GM19238 (cell line): ENCODE measurements around the gene GRHL1.

Source experiments
- DNase-seq: peaks from one replicate; pipeline ENCODE4 v3.0.0; 2011; ENCODE audit warnings: low spot score; ENCODE audit not compliant: insufficient read length

GRHL1 gene

DNA sequence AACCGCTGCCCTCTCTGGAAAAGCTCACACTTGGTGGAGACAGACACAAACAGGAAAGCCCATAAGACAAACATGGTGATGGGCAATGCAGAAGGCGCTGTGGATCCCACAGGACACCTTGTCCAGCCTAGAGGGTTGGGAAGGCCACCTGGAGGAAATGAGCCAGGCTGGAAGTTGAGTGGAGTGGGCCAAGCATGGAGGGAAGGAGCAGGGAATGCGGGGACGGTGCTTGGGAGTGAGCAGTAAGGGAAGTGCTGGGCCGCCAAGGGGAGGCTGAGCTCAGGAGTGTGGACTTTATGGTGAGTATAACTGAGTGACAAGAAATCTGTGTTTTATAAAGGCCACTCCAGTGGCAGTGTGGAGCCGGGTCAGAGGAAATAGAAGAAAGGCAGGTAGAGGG, 2.8 kb upstream of the GRHL1 start:
- DNase-seq, result no peak

DNA sequence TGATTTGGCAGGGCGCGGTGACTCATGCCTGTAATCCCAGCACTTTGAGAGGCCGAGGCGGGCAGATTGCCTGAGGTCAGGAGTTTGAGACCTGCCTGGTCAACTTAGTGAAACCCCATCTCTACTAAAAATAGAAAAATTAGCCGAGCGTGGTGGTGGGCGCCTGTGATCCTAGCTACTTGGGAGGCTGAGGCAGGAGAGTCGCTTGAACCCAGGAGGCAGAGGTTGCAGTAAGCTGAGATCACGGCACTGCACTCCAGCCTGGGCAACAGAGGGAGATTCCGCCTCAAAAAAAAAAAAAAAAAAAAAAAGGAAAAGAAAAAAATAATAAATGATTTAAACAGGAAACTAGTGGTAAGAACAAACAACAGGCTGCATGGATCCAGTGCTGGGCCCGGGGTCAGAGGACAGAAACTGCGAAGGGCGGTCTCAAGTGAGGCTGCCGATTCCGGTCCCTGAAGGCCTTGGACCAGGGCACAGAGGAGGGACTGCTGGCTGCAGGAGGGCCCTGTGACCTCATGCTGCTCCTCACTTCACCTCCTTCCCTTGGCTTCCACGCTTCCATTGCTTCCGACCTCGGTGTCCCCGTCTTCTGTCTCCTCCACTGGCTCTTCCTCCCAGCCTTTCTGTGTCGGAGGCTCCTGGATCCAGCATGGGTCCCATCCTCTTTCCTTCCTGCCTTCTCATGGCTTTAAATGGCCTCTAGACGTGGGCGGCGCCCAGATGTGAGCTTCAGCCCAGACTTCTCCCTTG, 2.1 kb upstream of the GRHL1 start:
- no peak for DNase-seq

GRCh38 chr2:9949992-9950520, 1.4 kb upstream of the GRHL1 start:
- no peak for DNase-seq

DNA sequence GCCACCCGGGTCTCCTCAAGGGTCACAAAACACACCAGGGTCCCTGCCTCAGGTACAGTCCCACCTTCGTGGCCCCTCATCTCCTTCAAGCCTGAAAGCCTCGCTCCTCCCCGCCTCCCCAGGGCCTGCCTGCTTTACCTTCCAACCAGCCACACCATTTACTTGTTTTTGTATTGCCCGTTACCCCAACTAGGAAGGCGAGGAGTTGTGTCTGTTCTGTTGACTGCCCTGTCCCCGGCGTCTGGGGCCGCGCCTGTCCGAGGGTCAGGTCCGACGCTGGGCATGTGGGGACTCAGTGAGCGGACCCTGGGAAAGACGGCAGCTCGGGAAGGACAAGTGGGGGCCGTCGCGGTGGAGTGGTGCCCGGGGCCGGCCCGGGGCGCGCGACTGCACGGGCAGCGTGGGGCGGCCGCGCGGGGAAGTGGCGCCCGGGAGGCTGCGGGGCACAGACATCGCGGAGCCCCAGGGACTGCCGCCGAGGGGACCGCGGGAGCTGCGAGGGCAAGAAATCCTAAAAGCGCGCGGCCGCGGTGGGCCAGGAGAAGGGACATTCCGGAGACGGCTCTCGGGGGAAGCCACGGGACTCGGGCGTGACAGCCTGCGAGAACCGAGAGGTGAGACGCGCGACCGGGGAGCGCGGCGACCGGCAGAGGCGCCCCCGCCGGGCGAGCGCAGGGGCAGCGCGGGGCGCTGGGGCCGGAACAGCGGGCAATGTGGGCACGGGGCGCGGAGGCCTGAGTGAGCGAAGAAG, 797 bp upstream of the GRHL1 start:
- peak; percentile 68 for DNase-seq

GRCh38 chr2:9951272-9951521, 296 bp upstream of the GRHL1 start:
- DNase-seq, result no peak

GRCh38 chr2:9952286-9952737, 819 bp downstream of the GRHL1 start:
- no peak for DNase-seq

GRCh38 chr2:9952856-9953503, 1.5 kb downstream of the GRHL1 start:
- DNase-seq, result no peak

DNA sequence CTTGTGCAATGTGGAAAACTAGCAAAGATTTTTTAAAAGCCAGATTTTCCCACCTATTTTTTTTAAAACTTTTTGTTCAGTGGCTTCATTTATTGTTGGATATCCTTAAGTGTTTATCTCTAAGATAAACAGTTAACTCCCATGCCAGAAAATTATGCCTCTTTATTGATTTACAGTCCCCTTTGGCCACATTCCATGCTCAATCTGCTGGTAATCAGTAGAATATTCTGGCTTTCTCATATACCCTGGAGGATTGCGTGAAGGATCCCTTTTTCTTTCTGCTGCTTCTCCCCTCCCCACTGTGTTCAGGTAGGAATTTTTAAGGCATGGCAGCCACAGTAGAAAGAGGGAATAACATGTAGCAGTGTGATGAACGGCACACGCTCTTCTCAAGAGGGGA, 2.6 kb downstream of the GRHL1 start:
- no peak for DNase-seq

DNA sequence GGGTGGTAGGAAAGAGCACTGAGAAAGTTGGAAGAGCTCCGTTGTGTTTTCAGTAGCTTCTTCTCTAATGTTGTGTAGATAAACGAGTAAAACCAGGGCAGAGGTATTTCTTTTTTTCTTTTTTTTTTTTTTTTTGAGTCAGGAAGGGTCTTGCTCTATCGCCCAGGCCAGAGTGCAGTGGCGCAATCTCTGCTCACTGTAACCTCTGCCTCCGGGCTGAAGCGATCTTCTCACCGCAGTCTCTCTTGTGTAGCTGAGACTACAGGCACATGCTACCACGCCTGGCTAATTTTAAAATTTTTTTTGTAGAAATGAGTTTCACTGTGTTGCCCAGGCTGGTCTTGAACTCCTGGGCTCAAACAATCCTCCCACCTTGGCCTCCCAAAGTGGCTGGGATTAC, 6.6 kb downstream of the GRHL1 start:
- DNase-seq, result no peak

GRCh38 chr2:9959262-9959661, 7.8 kb downstream of the GRHL1 start:
- DNase-seq, result no peak

- no peak for DNase-seq
Observed at GRCh38 chr2:9961013-9961412, 9.5 kb downstream of the GRHL1 start.

DNA sequence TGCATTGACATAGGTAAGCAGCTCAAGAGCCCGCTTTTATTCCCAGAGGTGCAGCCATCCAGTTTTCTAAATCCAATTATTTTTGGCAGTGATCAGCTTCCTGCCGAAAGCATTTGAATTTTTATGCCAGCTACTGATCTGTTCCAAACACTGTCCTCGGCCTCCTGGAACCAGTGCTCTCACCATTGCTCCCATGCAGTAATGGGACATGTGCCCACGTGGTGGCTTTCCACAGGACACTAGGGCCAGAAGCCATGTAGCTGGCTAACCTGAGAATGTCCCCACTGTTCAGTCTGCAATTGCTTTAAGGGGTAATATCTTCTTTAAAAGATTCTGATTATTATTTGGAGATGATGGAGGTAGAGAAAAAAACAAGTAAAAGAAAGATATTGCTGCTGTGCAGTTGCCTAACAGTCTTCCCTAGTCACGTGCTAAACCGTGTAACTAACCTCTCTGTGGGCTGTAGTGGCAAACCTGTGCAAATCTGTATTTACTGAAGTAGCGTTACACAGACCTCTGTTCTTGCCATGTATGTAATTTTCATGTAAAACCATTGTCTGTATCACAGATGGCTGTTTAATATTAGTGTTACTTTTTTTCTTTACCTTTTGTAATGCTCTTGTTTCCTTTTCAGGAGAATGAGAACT, 13.0 kb downstream of the GRHL1 start:
- no peak for DNase-seq

DNA sequence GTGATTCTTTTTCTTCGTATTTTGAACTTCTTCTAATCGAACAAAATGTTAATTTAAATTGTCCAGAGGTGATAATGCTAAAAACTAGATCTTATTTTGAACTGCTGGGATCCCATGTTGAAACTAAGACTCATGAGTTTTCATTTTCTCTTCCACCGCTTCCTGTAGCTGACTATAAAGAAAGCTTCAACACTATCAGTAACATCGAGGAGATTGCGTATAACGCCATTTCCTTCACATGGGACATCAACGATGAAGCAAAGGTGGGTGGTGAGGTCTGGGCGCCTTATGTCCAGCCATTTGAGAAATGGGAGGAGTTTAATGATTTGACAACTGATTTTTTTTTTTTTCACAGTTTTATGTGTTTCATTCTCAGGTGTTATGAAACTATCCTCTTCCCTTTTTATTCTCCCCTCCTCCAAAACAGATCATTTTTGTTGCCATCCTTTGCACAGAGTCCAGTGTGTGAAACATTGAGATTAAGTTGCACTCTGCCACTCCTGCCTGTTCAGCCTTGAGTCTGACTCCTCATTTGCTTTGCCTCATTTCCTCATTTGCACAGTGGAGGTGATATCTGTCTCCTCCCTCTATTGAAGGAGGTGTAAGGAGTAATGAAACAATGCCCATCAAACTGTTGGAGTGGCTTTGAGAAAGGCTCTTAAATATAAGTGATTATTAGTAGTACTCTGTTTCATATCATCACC, 13.8 kb downstream of the GRHL1 start:
- no peak for DNase-seq

DNA sequence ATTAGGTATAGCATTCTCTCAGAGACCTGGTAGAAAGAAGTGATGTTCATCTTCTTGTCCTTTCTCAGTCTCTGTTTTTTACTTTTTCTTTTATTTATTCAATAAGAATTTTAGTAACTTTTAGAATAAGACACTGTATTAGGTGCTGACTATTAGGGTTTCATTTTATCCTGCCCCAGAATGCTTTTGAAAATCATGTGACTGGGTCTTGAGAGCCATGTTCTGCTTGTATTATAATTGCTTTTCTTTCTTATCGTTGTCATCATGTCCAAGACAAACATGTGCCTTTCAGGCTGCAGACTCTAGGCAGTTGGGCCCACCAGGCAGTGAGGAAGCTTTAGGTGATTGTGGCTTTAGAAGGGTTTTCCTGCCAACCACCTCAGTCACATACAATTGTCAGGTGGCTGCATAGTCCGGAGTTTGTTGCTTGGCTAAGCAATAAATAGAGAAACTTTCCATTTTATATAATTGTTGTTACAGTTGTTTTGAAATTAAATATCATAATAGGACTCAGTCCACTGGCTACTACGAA, 15.1 kb downstream of the GRHL1 start:
- DNase-seq, result no peak

GRCh38 chr2:9967053-9967775, 15.7 kb downstream of the GRHL1 start:
- DNase-seq, result no peak

DNA sequence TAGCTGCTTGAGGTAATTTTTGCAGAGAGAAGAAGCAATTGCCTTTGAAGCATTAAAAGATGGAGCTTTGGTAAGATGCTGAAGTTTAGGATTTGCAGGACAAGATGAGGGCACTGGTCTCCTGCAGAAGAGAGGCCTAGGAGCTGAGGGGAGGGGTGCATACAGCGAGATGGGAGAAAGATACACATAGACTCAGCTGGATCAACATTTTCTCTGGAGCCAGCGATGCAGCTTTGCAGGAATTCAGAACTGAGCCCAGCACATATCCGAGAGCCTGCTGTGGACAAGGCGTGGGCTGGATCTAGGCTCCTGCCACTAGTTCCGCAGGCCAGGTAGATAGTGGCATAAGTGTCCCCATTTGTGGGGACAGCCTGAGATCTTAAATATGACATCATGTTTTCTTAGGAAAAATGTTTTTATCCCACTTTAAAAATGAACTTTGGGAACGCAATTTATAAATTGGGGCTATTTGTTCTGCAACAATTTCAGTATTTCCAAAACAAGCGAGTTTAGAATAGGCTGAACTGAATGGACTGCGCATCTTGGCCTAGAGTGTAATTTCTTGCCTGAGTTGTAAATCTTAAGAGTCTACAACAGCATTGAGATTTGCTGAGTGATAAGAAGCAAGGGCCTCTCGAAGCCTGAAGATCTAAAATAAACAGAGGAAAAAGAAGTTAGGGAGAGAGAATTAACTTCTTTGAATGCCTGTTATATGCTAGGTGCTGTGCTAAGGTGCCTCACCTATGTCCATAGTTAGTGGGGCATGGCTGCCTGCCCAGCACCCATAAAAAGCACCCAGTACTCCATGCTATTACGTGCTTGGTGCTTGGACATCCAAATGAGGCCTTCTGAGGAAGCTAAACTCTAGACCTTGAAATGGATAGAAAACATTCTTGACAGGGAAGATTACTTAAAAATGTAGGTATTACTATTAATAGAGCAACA, 17.3 kb downstream of the GRHL1 start:
- DNase-seq, result no peak

DNA sequence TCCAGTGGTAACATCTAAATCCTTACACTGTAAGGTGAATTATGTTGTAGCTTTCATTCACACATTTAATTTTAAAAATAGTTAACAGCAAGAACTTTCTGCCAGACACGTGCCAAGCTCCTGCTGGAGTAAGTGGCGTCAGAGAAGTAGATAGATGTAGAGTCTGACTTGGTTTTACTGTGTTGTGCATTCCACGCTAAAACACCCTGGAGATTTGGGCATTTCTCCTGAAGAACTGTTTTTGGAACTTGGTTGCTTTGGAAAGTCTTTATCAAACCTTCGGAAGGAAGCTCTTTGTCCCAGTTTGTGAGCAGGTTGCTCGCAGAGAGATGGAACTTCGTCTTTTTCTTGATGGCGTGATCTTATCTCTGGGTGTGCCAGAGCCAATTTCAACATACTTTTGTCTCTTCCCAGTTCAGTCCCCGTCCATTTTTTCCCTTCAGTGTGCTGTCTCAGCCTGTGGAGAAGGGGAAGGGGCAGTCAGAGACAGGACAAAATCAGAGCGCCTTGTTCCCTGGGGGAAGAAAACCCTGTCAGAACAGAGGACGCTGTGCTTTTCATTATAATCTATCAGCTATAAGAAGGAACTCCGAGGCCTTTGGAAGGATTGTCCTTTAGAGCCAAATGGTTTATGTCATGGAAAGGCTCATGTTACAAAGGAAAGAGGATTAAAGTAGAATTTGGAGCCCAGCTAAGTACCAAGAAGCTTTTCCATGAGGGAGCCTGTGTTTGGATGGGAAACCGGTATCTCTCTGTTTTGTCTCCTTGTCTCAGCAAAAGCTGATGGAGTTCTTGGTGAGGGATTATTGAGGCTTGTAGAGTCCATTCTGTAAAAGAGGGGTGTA, 18.9 kb downstream of the GRHL1 start:
- no peak for DNase-seq

DNA sequence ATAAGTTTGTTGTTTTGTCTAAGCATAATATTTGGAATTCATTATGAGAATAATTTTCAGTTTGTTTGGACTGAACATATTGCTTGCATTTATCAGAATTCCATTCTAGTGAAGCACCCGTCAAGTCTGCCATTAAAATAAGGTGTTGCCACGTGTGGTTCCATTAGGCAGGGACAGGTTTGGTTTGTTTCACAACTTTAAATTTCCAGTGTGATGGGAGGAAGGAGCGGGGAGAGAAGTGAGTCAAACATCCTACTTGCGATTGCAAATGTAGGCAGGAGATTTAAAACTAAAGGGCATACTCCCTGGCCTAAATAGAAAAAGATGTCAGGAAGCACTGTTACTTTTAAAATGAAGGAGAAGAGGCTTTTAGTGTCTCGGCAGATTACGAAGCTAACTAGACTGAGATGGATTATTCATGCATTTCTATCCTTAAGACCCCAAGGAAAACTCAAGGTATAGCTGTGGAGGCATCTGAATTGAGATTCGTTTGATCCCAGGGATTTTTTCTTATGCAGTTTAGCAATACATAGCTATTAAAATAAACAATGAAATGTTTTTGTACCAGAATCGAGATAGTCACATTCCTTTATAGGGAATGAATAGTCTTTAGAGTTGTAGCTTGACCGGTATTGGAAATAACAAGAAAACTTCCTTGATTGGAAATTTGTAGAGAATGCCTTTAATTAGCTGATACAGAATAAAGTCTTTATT, 19.8 kb downstream of the GRHL1 start:
- DNase-seq, result no peak
